Astrocyte of the spinal cord (primary cell): ENCODE results near the gene SMARCA1.

ENCODE experiments used
- DNase-seq: peaks from one replicate; pipeline ENCODE4 v3.0.0; 2011; ENCODE audit warnings: low read depth, low spot score
- H3K4me3 ChIP-seq: 2 replicates; pipeline ENCODE4 v1.5.1; 2011; ENCODE audit warnings: low read depth, mild to moderate bottlenecking, low read length, moderate library complexity
- in situ Hi-C: cut with HindIII; loops from 2 replicates; pipeline ENCODE4 v1.10.0; 2017; ENCODE audit warnings: low sequenced_read_pairs
- TF ChIP-seq, protein P1 (sequence below): IDR thresholded peaks from 2 replicates; pipeline ENCODE4 v1.5.1; 2012; ENCODE audit warnings: low read depth, mild to moderate bottlenecking, low read length, inconsistent platforms

Gene SMARCA1

DNA sequence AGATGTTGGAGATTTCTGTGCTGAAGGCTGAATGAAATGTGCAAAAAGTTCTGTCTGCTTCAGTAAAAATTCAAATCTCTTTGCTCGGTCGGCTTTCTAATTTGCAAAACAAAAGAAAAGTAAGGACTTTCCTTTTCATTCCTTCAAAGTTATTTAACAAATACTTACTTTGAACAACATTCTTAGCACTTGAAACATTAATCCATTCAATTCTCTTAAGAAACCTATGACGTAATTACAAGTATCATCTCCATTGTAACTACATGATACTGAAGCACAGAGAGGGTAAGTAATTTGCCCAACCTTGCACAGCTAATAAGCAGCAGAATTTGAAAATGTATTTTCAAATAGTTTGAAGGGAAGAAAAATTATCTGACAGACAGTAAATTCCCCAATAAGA is 6.9 kb downstream of the SMARCA1 start:
- in situ Hi-C loops, result no loop called here
- H3K4me3 ChIP-seq, result no peak overlapping the region
- TF ChIP-seq, protein P1, sequence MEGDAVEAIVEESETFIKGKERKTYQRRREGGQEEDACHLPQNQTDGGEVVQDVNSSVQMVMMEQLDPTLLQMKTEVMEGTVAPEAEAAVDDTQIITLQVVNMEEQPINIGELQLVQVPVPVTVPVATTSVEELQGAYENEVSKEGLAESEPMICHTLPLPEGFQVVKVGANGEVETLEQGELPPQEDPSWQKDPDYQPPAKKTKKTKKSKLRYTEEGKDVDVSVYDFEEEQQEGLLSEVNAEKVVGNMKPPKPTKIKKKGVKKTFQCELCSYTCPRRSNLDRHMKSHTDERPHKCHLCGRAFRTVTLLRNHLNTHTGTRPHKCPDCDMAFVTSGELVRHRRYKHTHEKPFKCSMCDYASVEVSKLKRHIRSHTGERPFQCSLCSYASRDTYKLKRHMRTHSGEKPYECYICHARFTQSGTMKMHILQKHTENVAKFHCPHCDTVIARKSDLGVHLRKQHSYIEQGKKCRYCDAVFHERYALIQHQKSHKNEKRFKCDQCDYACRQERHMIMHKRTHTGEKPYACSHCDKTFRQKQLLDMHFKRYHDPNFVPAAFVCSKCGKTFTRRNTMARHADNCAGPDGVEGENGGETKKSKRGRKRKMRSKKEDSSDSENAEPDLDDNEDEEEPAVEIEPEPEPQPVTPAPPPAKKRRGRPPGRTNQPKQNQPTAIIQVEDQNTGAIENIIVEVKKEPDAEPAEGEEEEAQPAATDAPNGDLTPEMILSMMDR, result no peak
- DNase-seq, result no peak

- DNase-seq, result no peak
- TF ChIP-seq, protein P1, result no peak
- in situ Hi-C loops, result no loop called here
- H3K4me3 ChIP-seq, result no peak overlapping the region
Observed at GRCh38 chrX:129512409-129512808, 10.9 kb downstream of the SMARCA1 start.

DNA sequence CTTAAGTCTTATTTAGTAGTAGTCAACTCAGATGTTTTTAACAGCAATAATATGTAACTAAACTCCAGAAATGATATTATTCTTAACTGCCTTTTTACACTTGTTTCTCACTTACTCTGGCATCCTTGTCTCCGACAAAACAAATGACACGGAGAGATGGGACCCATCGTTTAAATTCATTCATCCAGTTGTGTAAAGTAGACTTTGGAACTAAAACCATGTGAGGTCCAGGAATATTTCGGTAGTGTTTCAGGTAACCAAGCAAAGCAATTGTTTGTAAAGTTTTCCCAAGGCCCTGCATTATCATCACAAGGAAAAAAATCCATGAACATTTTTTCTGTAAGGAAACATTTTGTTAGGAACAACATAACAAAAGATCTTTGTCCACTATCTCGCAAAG is 11.6 kb downstream of the SMARCA1 start:
- no peak overlapping the region for H3K4me3 ChIP-seq
- DNase-seq, result no peak
- TF ChIP-seq, protein P1, result no peak
- in situ Hi-C loops, result no loop called here

DNA sequence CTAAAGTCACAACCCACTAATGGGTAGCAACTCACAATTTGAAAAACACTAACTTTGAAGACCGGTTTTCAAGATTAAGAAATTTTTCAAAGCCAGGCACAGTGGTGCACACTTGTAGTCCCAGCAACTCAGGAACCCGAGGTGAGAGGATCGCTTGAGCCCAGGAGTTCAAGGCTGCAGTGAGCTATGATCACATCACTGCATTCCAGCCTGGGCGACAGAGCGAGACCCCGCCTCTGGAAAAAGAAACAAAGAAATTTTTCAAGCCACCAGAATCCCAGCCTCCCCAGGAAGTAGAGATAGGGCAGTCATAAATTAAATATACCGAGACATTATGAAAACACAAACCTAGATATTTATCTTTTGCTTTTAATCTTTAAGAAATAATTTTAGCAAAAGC is 13.0 kb downstream of the SMARCA1 start:
- H3K4me3 ChIP-seq, result no peak overlapping the region
- TF ChIP-seq, protein P1, result no peak
- DNase-seq, result no peak
- in situ Hi-C loops, result no loop called here

DNA sequence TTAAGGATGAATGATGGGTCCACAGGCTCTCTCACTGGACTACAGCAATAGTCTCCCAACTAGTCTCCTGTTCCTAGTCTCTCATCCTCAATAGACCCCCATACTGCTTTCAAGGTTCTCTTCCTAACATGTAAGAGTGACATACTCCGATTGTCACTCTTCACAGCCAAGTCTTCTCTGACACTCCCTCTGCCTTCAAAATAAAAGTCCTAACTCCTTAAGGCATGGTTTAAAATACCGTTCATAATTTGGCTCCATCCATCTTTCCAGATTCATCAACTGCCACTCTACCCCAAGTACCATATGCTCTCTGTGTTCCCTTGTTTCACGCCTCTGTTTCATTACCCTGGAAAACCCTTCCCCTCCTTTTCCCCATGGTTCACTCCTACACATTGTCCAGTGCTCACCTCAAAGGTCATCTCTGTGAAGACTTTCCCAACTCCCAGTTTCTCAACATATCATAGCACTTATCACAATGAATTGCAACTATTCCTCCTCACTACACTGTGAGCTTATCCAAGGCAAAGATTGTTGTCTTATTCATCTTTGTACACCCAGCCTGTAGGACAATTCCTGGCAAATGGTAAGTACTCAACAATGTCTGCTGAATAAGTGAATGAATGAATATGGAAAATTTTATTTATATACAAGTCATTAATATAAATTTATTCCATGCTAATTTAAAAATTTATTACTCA is 26.0 kb downstream of the SMARCA1 start:
- no peak for DNase-seq
- H3K4me3 ChIP-seq, result no peak overlapping the region
- TF ChIP-seq, protein P1, result no peak
- in situ Hi-C loops, result no loop called here

DNA sequence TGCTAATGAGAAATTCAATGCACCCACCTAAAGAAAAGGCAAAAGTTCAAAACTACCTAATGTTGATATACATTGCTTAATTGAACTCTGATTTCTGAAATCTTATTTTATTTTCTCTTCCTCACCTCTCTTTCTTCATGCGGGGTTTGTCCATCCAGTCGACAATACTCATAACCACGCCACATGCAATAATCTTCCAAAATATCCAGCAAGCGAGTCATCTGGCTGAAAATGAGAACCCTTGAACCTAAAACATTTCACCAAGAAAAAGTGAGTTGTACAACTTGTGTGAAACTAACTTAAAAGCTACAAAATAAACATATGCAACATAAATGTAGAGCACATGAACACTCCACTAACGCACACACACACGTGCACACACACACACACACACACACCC is 26.7 kb downstream of the SMARCA1 start:
- H3K4me3 ChIP-seq, result no peak overlapping the region
- DNase-seq, result peak; percentile 36
- in situ Hi-C loops, result no loop called here
- TF ChIP-seq, protein P1, result no peak

- TF ChIP-seq, protein P1, result no peak
- no peak overlapping the region for H3K4me3 ChIP-seq
- DNase-seq, result peak; percentile 36
- in situ Hi-C loops, result no loop called here
Observed at GRCh38 chrX:129495900-129496299, 27.4 kb downstream of the SMARCA1 start.
